Measurements from ENCODE around the gene ZNF598. TPM values are rescaled to one million over a fixed set of nuclear protein-coding genes. Genes with fewer than 3 reads are reported as not detected.

The ZNF598 gene
- total RNA-seq (2014; rRNA removed; shearing (Covaris generic)): 42.9 and 49.0 TPM in 2 replicates

DNA sequence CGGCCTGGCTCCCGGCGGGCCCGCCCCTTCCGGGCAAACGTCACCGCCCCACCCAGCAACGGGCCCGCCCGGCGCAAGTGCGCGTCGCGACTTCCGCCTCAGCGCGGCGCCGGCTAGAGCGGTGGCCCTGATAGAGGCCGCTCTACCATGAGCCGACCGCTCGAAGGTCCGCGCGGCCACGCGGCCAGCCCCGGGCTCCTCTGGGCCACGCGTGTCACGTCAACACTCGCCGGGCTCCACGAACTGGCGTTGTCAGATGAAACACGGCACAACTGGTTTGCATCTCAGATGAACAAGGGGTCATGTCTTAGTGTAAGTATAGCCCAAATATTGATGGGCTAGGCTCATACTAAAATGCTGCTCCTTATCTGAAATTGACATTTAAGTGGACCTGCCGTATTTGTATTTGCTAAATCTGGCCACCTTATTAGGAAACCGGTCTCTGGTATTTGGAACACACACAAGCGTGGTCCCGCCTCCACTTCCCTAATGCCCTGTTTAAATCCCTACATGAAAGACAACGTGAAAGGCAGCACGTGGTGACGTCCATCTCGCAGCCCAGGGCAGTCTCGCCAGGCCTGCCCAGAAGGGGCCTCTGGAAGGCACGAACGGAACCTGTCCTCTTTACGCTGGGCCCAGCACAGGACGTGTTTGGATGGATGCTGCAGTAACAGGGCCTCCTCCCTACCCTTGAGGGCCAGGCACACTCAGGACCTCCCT is at the start of gene ZNF598:
Gene ZNF598 (minus strand): TSS at position 31 of the 720 bp plus-strand sequence.
- DNase-seq (ENCODE audit: low spot score): peak; percentile 92

DNA sequence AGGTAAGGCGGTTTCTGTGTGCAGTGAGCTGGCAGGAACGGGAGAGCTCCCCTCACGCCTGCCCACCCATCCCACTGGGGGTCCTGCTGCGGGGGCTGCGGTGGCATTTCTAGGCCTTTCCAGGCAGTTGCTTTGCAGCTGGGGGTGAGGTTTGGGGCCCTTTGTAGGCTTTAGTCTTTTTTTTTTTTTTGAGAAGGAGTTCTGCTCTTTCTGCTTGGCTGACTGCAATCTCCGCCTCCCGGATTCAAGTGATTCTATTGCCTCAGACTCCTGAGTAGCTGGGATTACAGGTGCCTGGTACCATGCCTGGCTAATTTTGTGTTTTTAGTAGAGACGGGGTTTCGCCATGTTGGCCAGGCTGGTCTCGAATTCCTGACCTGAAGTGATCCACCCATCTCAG is 49.3 kb upstream of the ZNF598 start:
- no peak for DNase-seq (ENCODE audit: low spot score)

DNA sequence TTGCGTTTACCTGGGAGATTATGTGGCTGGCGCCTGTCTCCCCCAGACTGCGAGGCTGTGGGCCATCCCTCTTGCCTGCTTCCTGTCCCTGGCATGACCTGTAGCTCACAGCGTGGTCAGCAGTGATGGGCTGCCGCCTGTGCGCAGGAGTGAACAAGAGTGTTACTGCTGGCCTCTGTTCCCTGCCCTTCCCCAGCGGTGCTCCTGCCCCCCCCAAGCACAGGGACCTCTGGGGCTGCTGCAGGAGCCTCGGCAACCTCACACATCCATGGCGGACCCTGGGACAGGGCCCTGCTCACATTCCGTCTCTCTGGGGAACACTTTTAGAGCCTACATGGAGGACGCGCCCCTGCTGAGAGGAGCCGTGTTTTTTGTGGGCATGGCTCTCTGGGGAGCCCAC is 48.8 kb upstream of the ZNF598 start:
- no peak for DNase-seq (ENCODE audit: low spot score)

DNA sequence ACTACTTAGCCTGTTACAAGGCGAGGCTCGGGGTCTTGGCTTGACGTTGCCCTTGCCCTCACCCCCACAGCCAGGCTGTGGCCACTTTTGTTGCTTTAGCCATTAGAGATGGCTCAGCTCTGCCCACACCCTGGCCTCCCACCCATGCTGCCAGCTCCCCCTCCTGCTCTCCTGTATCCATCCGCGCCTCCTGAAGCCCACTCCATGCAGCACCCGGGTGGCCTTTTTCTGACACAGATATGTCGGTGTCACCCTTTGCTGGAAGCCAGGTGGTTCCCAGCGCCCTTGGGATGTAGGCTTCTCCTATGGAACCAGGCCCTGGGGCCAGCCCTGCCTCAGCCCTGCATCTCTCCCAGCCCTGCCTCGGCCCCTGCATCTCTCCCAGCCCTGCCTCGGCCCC is 47.8 kb upstream of the ZNF598 start:
- DNase-seq (ENCODE audit: low spot score): no peak

DNA sequence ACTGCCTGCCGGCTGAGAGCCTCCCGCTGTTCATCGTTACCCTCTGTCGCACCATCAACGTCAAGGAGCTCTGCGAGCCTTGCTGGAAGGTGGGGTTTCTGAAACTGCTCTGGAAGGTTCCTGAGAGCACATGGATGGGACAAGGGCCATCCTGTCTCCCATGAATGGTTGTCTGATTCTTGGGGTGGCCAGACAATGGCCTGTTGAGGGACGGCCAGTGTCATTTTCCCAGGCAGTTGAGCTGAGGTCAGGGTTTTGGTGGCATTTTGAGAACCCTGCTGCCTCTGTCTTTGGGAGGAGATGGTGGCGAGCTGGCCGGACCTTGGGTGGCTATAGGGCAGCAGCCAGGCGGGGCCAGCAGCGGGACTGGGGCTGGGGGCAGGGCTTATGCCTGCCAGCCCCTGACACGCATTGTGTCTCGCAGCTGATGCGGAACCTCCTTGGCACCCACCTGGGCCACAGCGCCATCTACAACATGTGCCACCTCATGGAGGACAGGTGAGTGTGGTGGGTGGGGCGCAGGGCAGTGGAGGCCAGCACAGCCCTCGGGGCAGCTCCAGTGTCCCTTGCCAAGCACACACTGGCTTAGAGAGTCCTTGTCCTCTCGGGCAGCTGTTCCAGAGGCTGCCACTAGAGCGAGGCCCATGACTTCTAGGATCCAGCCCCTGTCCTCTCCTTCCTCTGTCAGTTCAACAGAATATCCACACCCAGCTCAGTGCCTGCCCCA is 47.2 kb upstream of the ZNF598 start:
- peak; percentile 65 for DNase-seq (ENCODE audit: low spot score)

DNA sequence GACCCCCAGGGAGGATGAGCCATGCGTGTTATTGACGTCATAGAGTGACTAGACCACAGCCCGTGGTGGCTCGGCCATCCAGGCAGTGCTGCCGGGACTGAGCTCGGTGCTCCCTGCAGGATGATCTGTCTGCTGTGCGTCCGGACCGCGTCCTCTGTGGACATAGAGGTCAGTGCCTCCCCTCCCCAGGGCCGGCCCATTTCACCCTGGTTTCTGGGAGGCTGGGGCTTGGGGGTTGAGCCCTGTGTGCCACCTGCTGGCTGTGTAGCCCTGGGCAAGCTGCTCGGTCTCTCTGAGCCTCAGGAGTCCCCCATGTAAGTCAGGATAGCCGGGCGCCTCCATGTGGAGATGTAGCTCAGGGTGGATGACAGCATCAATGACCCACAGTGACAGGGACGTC is 46.5 kb upstream of the ZNF598 start:
- peak; percentile 56 for DNase-seq (ENCODE audit: low spot score)

DNA sequence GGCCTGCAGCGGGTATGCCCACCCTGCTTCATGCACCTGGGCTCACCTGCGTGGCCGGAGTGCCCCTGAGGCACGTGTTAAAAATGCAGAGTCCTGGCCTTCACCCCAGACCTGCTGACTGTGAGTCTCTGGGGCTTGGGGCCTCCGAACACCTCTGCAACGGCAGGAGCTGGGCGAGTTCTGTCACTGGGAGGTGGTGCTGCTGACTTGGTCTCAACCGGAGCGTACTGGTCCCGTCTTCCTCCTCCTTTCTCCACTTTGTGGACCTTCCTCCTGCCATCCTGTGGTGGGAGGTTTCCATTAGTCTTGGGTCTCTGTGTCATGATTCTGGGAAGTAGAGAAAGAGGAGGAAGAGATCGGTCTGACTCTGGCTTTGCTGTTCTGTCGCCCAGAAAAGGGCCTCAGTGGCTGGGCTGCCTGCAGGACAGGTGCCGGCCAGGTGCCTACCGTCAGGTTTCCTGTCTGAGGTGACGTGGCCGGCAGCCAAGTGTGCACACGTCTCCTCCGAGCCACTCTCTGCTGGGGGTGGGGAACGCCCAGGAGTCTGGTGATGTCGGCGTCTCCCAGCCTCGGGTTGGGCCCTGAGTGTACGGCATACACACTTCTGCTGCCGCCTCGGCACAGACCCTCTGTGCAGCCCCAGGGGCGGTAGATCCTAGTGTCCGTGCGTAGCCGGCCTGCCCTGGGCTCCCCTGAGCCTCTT is 45.1 kb upstream of the ZNF598 start:
- DNase-seq (ENCODE audit: low spot score): peak; percentile 56

DNA sequence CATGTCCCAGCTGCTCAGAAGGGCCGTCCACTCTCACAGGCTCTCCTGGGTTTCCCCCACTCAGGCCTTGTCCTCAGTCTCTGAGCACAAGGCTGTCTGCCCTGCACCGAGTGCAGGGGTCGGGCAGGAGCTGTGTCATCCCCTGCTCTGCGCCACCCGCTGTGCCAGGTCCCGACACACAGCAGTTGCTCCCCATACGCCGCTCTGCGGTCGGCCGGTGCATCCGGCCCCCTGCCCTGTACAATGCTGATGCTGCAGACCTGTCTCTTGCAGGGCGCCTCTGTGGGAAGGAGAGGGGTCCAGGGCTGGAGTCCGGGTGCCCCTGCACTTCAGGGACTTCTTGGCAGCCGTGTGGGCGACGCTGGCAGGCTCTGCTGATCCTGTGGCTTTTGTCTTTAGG is 44.3 kb upstream of the ZNF598 start:
- no peak for DNase-seq (ENCODE audit: low spot score)

DNA sequence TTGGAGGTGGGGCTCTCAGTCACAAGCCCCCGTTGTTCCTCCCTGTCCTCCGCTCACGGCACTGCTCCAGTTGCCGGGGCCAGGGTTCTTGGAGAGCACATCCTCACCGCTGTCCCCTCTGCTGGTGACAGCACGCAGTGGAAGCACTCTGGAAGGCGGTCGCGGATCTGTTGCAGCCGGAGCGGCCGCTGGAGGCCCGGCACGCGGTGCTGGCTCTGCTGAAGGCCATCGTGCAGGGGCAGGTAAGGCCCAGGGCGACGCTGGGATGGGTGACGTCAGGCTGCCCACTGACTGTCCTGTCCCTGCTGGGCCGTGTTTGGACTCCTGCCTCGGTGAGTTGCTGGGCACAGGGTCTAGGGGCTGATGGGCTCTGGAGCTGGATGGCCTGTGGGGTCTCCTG is 43.6 kb upstream of the ZNF598 start:
- no peak for DNase-seq (ENCODE audit: low spot score)

DNA sequence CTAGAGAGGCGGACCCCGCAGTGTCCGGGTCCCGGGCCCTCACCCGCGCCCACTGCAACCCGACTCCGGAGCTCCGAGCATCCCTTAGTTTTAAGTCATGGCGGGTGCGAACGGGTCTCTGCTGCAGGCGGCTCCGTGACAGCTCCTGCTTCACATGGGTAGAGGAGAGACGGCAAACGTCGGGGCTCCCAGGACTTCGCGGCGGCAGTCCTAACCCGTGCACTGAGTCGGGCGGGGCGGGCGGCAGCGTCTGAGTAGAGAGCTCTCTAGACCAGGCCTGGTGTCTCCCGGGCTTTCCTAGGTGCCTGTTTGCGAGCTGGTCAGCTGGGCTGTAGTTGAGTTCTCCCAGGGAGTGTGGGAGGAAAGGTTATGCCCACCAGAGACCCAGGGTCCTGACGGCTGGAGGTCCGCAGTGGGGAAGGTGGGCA is 38.5 kb upstream of the ZNF598 start:
- no peak for DNase-seq (ENCODE audit: low spot score)

DNA sequence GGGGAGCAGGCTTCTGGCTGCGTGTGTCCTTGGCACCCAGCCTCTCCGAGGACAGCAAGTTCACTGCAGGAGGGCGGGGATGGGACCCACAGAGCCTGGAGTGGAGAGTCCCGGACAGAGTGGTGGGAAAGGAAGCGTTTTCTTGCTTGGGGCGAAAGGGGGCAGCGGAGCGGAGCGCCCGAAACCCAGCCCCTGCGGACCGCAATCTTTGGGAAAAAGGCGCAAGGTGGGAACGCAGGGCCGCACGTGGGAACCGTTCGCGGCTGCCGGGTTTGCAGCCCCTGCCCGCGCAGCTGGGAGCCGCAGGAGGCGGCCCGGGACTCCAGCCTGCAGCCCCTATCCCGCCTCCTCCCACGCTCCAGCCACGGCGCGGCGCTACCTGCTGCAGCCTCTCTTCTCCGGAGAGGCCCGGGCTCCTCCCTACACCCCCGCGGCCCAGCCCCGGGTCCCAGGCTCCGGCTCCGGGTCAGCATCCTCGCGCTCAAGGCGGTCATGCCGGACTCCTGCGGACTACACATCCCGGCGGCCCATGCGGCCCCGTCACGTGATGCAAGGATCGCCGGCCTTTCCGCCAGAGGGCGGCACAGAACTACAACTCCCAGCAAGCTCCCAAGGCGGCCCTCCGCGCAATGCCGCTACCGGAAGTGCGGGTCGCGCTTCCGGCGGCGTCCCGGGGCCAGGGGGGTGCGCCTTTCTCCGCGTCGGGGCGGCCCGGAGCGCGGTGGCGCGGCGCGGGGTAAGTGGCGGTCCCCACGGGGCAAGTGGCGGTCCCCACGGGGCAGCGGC is 37.9 kb upstream of the ZNF598 start, which contains the start of the genes NTHL1 and TSC2:
Gene NTHL1 (minus strand): TSS at position 505 of the 786 bp plus-strand sequence. CDS start 11 bp downstream, at position 494.
Gene TSC2 (plus strand): TSS at position 656 of the 786 bp plus-strand sequence. CDS start 631 bp downstream, outside the sequence.
- DNase-seq (ENCODE audit: low spot score): peak; percentile 96

DNA sequence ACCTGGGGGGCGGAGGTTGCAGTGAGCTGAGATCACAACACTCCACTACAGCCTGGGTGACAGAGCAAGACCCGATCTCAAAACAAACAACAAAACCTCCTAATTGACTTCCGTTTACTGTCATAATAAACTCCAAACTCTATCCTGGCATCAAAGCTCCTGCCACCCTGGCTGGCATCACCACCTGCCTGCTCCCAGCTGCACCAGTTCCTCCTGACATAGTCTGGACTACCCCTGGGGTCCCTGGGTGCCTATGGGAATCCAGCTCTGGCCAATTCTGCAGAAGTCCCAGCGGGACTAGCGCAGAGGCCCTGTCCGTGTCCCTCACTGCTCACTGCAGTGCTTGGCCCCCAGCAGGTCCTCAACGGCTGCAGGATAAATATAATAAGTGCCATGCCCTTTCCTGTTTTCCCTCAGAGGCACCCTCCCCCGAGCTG is 37.3 kb upstream of the ZNF598 start:
- DNase-seq (ENCODE audit: low spot score): no peak

DNA sequence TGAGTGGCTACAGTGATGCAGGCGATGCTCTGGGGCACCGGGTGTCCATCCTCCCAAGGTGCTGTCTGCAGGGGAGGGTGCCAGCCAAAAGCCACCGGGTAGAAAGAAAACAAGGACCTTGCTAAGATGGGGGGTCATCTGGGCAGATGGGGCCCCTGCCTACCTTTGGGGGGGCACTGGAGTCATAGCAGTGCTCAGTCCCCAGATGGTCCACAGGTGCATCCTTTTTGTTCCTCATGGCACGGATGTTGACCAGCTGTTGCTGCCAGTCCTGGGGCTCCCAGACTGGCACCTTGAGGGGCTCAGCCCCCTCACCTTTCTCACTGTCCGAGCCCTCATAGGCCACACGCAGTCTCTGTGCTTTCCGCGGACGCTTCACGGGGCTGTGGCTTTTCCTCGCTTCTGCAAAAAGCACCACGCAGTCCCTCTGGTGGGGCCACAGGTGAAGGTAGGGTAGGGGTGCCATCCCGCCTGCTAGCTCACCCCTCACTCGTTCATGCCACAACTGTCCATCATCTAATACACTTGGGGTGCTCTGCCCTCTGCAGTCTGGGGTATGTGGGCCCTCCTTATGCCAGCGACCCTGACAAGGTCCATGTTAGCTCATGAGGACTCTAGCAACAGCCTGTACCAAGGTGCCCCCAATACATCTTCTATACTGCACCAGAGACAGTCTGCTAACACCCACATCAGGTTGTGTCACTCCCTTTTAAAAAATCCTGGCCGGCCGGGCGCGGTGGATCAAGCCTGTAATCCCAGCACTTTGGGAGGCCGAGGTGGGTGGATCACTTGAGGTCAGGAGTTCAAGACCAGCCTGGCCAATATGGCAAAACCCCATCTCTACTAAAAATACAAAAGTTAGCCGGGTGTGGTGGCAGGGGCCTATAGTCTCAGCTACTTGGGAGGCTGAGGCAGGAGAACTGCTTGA is 36.6 kb upstream of the ZNF598 start:
- no peak for DNase-seq (ENCODE audit: low spot score)

DNA sequence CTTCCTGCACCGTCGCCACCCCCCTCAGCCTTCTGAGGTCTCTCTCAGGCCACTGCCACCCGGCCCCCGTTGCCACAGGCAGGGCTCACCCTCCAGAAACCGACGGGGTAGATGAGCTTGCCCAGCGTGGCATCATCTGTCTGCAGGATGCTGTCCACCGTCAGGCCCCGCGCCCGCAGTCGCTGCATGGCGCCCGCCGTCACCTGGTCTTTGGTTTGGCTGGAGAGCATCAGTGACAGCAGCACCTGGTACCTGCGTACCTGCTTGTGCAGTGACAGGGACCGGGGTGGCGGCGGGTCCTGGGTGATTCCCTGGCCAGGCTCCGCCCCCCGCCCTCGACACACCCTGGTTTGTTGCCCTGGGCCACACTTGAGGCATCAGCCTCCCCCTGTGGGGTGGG is 34.9 kb upstream of the ZNF598 start:
- no peak for DNase-seq (ENCODE audit: low spot score)

DNA sequence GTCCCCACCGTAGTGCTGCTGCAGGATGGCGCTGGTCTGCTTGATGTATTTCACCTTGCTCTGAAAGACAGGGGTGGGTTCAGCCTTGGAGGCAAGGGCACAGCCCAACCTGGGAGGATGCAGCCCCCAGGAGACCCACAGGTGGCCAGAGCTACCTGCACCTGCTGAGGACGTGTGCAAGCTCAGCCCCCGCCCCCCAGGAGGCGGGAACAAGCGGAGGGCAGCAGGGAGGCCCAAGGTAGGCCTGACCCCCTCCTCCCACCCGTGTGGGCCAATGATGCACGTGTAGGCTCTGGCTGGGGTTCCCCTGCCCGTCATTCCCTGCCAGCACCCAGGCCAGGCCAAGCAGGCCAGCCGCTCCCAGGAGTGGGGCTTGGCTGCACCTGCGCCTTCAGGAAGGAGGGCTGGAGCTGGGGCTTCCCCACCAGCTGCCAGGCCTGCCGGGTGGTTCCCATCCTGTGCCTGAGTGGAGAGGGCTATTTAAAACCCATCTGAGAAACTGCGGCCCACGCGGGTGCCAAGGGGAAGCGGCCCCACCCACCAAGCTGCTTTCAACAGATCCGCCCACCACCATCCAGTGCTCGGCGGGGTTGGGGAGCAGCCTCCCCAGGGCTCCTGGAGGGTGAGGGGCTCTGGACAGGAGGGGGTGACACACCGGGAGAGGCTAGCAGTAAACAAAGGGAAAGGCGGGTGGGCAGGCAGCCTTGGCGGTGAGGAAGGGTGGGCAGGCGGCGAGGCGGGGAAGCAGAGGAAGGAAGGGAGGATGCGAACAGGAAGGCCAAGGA is 34.2 kb upstream of the ZNF598 start:
- DNase-seq (ENCODE audit: low spot score): peak; percentile 48

DNA sequence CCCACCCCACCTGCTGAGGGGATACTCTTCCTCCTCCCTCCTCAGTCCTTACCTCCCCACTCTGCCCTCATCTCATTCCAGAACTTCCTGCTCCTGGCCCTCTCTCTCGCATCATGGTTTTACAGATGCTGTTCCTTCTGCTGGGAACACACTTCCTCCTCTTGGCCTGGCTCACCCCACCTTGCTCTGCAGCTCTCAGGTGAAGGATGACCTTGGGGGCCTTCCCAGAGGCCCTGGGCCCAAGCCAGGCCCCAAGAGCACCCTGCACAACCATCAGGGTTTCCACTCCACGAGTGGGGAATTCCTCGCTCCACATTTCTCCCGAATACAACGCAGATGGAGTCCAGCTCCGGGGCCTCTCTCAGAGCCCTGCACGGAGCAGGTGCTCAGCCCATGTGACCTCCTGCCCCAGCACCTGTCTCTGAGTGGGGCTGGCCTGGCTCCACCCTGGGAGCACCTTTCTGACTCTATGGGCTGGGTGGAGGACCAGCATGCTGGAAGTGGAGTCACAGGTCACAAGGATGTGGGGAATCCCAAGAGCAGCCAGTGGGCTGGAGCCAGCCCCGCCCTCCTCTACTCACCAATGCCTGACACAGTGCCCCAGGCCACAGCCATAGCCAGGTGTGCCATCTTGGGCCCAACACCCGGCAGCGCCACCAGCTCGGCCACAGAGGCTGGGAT is 33.5 kb upstream of the ZNF598 start:
- DNase-seq (ENCODE audit: low spot score): peak; percentile 83

DNA sequence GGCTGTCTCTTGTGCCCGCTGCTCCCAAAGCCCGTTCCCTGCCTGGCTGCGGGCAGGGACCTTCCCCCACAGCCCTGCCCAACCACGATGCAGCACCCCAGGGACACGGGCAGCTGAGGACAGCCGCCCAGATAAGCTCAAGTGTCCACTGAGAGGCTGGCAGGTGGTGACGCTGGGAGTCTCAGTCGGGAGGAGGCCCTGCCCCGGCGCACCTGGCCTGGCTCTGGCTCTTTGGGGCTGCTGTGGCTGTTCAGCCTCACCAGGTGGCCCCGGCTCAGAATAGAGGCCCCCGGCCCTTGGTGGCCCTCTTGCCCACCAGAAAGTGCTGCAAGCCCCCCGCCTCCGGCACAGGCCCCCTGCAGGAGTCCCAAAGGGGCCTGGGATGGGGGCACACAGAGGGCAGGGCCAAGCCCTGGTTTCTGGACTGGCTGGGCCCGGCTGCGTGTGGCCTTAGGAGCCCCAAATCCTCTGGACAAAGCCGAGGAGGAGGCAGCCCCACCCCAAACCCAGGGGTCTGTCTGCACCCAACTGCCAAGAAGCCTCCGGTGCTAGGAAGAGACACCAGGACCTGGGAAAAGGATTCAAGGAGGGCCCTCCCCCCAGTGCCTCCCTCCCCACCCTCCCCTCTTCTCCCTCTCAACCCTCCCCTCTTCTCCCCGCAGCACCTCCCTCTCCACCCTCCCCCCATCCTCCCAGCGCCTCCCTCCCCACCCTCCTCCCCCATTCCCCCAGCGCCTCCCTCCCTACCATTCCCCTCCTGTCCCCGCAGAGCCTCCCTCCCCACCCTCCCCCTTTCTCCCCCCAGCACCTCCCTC is 32.8 kb upstream of the ZNF598 start:
- DNase-seq (ENCODE audit: low spot score): peak; percentile 80

Measured in HT-29 (cell line).